Tibial nerve (tissue), 3 donors: Measurements from ENCODE around the gene LRRN4CL.

ENCODE experiments used
- POLR2A ChIP-seq, 2 donors: fragments of 450-650 bp; IDR thresholded peaks; one replicate each; pipeline ENCODE4 v1.6.1; 2017; ENCODE audit warnings: antibody characterized with exemption in 2 of 2, mild to moderate bottlenecking in 2 of 2, moderate library complexity in 2 of 2
- TF ChIP-seq, protein P1 (sequence below), 5 experiments: fragments of 200-600 bp in 3 of 5; fragments of 450-650 bp in 2 of 5; sonication (generic) in 3 of 5; IDR thresholded peaks; one replicate each; pipeline ENCODE4 v1.5.1; 2016 to 2019; ENCODE audit warnings: antibody characterized with exemption in 5 of 5, mild to moderate bottlenecking in 3 of 5, moderate library complexity in 2 of 5

GRCh38 chr11:62728171-62728988 lies 39.0 kb upstream of the LRRN4CL start, which contains the start of gene TTC9C:
- peak; percentile 57 to 59 for TF ChIP-seq POLR2A (IDR thresholded peaks at IDR 0.05)
- TF ChIP-seq, protein P1, sequence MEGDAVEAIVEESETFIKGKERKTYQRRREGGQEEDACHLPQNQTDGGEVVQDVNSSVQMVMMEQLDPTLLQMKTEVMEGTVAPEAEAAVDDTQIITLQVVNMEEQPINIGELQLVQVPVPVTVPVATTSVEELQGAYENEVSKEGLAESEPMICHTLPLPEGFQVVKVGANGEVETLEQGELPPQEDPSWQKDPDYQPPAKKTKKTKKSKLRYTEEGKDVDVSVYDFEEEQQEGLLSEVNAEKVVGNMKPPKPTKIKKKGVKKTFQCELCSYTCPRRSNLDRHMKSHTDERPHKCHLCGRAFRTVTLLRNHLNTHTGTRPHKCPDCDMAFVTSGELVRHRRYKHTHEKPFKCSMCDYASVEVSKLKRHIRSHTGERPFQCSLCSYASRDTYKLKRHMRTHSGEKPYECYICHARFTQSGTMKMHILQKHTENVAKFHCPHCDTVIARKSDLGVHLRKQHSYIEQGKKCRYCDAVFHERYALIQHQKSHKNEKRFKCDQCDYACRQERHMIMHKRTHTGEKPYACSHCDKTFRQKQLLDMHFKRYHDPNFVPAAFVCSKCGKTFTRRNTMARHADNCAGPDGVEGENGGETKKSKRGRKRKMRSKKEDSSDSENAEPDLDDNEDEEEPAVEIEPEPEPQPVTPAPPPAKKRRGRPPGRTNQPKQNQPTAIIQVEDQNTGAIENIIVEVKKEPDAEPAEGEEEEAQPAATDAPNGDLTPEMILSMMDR (IDR thresholded peaks at IDR 0.05) = no peak
